Large intestine (tissue), 3 donors: ENCODE measurements around the gene HK3. TPM values are rescaled to one million over a fixed set of nuclear protein-coding genes. Genes with fewer than 3 reads are reported as not detected.

Experiments
- DNase-seq, 2 donors: peaks; one replicate each; pipeline versions ENCODE4 v3.0.0 to v3.0.0-alpha.2; 2013
- H3K27ac ChIP-seq: one replicate; pipeline ENCODE4 v1.5.1; 2013; ENCODE audit warnings: low read length
- H3K27me3 ChIP-seq: 2 replicates; pipeline ENCODE4 v1.6.1; 2013; ENCODE audit warnings: low read length; ENCODE audit not compliant: control insufficient read depth, insufficient read depth
- H3K36me3 ChIP-seq: 2 replicates; pipeline ENCODE4 v1.6.1; 2013; ENCODE audit warnings: low read length; ENCODE audit not compliant: control insufficient read depth, insufficient read depth
- H3K4me1 ChIP-seq: one replicate; pipeline ENCODE4 v1.6.1; 2013; ENCODE audit warnings: low read length; ENCODE audit not compliant: control insufficient read depth, insufficient read depth
- H3K4me3 ChIP-seq: one replicate; pipeline ENCODE4 v1.5.1; 2013; ENCODE audit warnings: low read length
- H3K9me3 ChIP-seq: one replicate; pipeline ENCODE4 v1.6.1; 2013; ENCODE audit warnings: mild to moderate bottlenecking, low read depth, low read length, moderate library complexity; ENCODE audit not compliant: control insufficient read depth
- WGBS: methylation state at CpG from one replicate; pipeline ENCODE4 v1.1.5; 2013; ENCODE audit warnings: low lambda C conversion rate; ENCODE audit not compliant: insufficient coverage; 5-methylcytosine and 5-hydroxymethylcytosine counted together
- polyA plus RNA-seq: library from polyadenylated mRNA; unstranded; fragments of 120-200 nt; gene quantifications from one replicate; pipeline ENCODE4 v1.2.1, GENCODE V29; 2013

Gene HK3
- polyA plus RNA-seq, 1 donor: 0.28 TPM

DNA sequence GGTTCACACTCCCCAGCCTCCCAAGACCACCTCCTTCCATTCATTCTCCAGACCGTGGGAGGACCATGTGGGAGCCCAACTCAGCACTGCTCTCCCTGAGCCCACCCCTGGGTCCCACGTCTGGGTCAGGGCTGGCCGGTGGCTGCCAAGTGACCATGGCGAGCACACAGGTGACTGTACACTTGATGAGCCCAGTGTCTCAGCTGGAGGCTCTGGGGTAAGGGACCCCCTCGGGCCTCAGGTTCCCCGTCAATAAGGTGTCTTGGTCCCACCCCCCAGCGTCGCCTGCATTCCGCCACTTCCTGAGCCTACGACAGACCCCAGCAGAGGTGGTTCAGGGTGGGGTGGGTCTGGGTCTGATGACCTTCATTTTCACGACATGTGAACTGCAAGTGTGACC, 38.8 kb downstream of the HK3 start:
- Histone ChIP-seq H3K9me3 (no peaks in the 10 kb centered on the region), H3K4me3 (no peak overlapping the region), H3K27me3 (peaks cover 28% of the 10 kb centered on the region), H3K36me3 (no peaks in the 10 kb centered on the region), H3K4me1 (no peaks in the 10 kb centered on the region), H3K27ac (no peak overlapping the region)
- WGBS: no CpG with 5 or more reads among the region's 11 CpGs
- DNase-seq: no peak

DNA sequence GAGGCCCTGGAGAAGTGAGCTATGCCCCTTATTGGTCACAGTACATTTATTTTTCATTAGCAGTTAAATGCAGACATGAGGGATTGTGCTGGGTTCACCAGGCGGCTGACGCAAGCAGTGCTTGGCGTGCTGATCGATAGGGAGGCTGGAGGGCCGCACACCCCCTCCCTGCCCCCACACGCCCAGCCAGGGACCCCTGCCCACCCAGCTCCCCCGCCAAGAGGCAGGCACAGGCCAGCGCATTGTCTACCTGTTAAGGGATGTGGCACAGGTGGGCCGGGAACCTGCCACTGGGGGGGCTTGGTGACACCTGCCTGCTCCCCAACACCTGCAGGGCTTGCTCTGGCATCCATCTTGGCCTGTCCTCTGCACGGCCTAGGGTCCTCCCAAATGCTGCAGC, 39.2 kb downstream of the HK3 start:
- H3K27ac ChIP-seq: no peak overlapping the region
- WGBS: no CpG with 5 or more reads among the region's 10 CpGs
- no peaks in the 10 kb centered on the region for H3K4me1 ChIP-seq
- H3K9me3 ChIP-seq: no peaks in the 10 kb centered on the region
- H3K27me3 ChIP-seq: peaks cover 27% of the 10 kb centered on the region
- no peak overlapping the region for H3K4me3 ChIP-seq
- H3K36me3 ChIP-seq: no peaks in the 10 kb centered on the region
- DNase-seq: no peak

DNA sequence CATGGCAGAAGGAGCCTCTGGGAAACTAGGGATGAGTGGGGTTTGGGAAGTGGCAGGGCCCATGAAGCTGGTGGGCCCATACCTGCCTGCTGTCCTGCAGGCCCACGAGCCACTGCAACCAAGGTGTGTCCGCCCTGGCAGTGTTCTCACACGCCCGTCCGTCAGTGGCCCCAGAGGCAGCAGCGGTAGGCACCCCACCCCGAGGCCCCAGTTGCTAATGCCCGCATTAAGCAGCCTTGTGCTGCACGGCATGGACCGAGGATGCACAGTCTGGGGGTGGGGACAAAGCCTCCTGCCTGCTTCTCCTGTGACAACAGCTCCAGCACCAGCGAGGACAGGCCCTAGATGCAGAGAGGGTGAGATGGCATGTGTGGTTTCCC, 41.3 kb downstream of the HK3 start:
- WGBS: no CpG with 5 or more reads among the region's 11 CpGs
- H3K27me3 ChIP-seq: peaks cover 12% of the 10 kb centered on the region
- no peaks in the 10 kb centered on the region for H3K36me3 ChIP-seq
- H3K27ac ChIP-seq: no peak overlapping the region
- H3K4me1 ChIP-seq: no peaks in the 10 kb centered on the region
- no peak overlapping the region for H3K4me3 ChIP-seq
- no peaks in the 10 kb centered on the region for H3K9me3 ChIP-seq
- no peak for DNase-seq

DNA sequence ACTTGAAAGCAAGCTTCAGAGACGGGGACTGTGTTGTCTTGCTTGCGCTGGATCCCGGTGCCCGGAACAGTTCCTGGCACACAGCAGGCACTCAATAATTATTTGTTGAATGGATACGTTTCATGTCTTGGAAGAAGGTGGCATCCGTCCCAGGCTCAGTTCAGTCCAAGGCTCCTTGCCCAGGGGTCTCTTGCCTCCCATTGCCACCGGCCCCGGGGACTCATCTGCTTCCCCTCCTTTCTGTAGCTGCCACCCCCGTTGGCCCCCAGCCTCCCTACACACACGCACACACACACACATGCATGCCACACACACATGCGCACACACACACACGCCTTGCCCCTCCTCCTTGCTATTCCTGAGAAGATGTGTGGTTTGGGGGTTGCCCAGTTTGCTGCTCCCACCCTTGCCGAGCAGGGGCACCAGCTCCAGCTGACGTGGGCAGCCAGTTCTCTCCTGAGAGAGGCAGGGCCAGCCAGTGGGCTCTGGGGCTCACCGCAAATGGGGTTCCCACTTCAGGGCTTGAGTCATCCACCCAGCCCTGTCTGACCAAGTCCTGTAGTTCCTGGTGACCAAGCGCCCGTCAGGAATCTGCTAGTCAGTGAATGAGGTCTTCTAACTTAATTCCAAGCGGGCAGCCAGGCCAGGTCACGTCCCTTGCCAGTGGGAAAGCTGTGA, 41.8 kb downstream of the HK3 start:
- Histone ChIP-seq H3K36me3 (no peaks in the 10 kb centered on the region), H3K4me1 (no peaks in the 10 kb centered on the region), H3K4me3 (no peak overlapping the region), H3K27me3 (peaks cover 7% of the 10 kb centered on the region), H3K9me3 (no peaks in the 10 kb centered on the region), H3K27ac (no peak overlapping the region)
- no CpG with 5 or more reads among the region's 19 CpGs for WGBS
- DNase-seq: no peak

DNA sequence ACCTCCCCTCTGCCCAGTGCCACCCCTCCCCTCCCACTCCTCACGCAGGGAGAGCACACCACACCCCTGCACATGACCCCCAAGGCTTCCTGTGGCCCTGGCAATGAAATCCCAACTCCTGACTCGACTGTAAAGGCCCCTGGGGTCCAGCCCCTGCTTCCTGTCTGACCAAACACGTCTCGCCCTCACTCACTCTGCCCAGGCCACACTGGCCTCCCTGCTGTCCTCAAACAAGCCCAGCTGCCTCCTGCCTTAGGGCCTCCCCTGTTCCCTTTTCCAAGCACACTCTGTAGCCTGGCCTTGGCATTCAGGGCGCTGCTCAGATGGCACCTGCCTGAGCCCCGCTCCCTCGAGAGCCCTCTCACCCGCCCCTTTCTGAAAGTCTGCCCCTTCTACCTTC, 42.4 kb downstream of the HK3 start:
- Histone ChIP-seq H3K36me3 (no peaks in the 10 kb centered on the region), H3K9me3 (no peaks in the 10 kb centered on the region), H3K4me1 (no peaks in the 10 kb centered on the region), H3K27me3 (peaks cover 3% of the 10 kb centered on the region), H3K4me3 (no peak overlapping the region), H3K27ac (no peak overlapping the region)
- no CpG with 5 or more reads among the region's 8 CpGs for WGBS
- no peak for DNase-seq

DNA sequence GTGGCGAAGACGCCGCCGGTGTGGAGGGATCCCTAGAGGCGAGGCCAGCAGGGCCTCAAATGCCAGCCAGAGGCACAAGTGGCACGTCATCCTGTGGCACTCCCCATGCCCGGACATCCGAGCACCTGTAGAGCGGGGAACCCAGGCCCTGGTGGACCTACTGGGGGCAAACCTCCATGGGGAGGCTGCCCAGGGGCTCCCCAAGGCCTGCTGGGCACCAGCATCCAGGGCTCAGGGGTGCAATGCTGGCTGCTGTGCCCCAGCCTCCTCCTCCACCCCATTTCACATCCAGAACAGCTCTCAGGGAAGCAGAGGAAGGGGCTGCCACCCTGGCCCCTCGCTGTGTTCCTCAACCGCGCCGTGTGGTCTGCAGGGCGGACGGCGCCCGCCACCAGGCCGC, 43.5 kb downstream of the HK3 start:
- H3K27ac ChIP-seq: no peak overlapping the region
- no peaks in the 10 kb centered on the region for H3K36me3 ChIP-seq
- peaks cover 3% of the 10 kb centered on the region for H3K27me3 ChIP-seq
- no peak overlapping the region for H3K4me3 ChIP-seq
- no peaks in the 10 kb centered on the region for H3K4me1 ChIP-seq
- H3K9me3 ChIP-seq: no peaks in the 10 kb centered on the region
- DNase-seq: no peak
- no CpG with 5 or more reads among the region's 18 CpGs for WGBS

DNA sequence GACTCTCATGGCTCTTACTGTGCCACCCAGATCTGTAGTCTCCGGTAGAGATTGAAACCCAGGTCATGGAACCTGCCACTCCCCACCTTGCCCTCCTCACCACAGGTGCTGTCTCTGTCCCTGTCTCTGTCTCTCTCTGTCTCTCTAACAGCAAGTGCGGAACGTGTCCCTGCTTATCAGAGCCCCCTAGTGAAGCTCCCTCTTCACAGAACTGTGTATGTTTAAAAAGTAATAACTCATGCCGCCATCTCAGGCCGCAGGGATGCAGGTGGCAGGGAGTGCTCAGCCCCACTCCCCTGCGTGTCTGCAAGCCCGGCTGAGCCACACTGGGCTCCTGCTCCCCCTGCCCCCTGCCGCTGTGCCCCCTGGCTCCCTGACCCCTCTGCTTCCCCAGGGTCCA, 45.0 kb downstream of the HK3 start:
- WGBS: no CpG with 5 or more reads among the region's 8 CpGs
- Histone ChIP-seq H3K27ac (no peak overlapping the region), H3K27me3 (peaks cover 3% of the 10 kb centered on the region), H3K36me3 (no peaks in the 10 kb centered on the region), H3K9me3 (no peaks in the 10 kb centered on the region), H3K4me3 (no peak overlapping the region), H3K4me1 (no peaks in the 10 kb centered on the region)
- DNase-seq: no peak

DNA sequence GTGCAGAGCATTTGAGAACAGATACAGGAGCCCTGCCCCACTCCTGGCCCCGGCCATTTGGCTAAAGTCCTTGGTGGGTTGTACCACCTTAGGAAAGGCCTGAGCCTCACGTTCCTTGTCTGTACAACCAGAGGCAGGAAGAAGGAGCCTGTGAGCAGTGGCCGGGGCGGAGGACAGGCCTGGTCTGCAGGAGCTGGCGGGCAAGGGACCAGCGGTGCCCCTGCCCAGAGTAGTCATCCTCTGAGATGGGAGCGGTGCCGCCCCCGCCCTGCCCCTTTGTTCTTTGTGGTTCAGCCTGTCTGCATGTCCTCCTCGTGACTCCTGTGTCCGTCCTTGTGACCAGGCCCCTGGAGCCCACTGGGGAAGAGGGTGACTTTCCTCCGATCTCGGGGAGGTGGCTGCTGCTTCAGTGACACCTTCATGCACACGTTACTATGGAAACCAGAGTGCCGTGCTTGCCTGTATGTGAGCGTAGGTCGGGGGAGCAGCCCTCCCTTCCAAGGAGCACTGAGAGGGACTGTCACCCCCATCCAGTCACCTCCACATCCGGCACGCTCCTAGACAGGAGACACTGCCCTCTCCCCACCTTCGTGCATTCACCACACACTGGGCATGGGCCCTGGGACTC, 45.9 kb downstream of the HK3 start:
- no peak for DNase-seq
- H3K4me3 ChIP-seq: no peak overlapping the region
- WGBS: no CpG with 5 or more reads among the region's 20 CpGs
- no peaks in the 10 kb centered on the region for H3K36me3 ChIP-seq
- H3K9me3 ChIP-seq: no peaks in the 10 kb centered on the region
- no peaks in the 10 kb centered on the region for H3K4me1 ChIP-seq
- H3K27me3 ChIP-seq: peaks cover 8% of the 10 kb centered on the region
- H3K27ac ChIP-seq: no peak overlapping the region

DNA sequence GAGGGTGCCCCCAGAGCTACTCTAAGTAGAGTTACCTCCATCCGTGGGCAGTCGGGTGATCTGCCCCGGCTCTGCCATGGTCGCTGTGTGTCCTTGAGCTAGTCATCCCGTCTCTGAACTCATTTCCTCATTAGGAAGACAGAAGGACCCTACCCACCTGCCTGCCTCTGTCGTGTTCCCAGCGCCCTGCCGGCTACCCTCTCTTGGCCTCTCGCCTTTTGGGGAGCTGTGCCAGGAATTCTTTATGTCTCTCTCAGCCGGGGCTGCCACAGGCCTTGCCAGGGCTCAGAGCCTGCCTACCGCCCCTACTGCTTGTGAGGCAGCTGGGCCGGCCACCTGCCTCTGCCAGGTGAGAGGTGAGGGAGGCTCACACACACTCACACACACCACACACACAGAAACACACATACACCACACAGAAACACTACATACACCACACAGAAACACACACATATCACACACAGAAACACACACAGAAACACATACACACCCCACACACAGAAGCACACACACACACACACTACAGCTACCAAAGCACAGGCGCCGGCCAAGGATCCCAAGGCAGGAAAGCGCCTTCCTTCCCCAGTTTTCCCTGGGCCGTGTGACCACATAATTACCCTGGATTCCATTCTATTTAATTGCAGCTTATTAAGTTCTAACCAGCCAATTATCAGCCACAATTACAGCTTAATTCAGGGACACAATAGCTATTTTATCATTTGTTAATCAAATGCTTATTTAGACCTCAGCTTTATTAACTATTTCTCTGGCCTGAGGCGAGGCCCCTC, 47.1 kb downstream of the HK3 start:
- 80% methylated on average over 1 of the region's 17 CpGs for WGBS
- H3K4me3 ChIP-seq: no peak overlapping the region
- no peaks in the 10 kb centered on the region for H3K4me1 ChIP-seq
- no peak for DNase-seq
- no peaks in the 10 kb centered on the region for H3K9me3 ChIP-seq
- no peaks in the 10 kb centered on the region for H3K36me3 ChIP-seq
- peaks cover 17% of the 10 kb centered on the region for H3K27me3 ChIP-seq
- no peak overlapping the region for H3K27ac ChIP-seq

DNA sequence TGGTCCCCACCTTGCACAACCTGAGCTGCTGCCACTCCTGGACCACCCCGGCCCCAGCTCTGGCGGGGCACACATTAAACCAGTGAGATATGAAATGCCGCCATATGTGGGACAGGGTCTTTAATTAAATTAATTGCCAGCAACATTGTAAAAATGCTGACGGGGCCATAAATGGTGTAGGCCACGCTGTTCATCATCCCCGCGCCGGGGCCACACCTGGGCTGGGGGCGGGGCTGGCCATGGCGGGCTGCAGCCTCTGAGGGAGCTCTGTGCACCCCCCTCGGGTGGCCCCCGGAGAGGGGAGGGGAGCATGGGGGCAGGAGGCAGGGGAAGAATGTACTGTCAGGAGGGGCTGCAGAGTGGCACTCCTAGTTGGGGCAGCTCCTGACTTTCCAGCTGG, 47.8 kb downstream of the HK3 start:
- peaks cover 24% of the 10 kb centered on the region for H3K27me3 ChIP-seq
- H3K4me3 ChIP-seq: no peak overlapping the region
- no peaks in the 10 kb centered on the region for H3K4me1 ChIP-seq
- no peak overlapping the region for H3K27ac ChIP-seq
- no CpG with 5 or more reads among the region's 12 CpGs for WGBS
- DNase-seq: no peak
- no peaks in the 10 kb centered on the region for H3K9me3 ChIP-seq
- no peaks in the 10 kb centered on the region for H3K36me3 ChIP-seq
